ENCODE data around the gene MR1.

The MR1 gene

DNA sequence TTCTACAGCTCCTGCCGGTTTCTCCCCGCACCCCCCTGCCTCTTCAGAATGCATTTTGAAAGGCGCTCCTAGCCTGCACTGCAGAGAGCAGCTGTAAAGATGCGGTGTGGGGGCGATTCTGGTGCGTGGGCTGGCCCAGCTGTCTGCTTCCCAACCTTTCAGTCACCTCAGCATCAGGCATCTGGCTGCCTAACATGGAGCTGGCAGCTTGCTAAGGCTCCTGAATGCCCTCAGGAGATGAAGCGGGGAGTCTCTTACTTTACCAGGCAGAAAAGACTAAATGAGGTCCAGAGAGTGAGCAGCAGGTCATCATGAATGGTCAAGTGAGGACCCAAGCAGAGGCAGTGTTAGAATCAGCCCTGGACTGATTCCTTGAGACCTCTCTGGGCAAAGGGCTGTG is 63.5 kb downstream of the MR1 start:
- Histone ChIP-seq H3K9me3 (ENCODE audit: control insufficient read depth, insufficient read depth, low read length) (no peaks in the 10 kb centered on the region), H3K36me3 (ENCODE audit: control insufficient read depth, insufficient read depth, low read length) (no peaks in the 10 kb centered on the region), H3K4me3 (ENCODE audit: low read depth, low read length) (no peak overlapping the region), H3K27me3 (ENCODE audit: control insufficient read depth, insufficient read depth, low read length) (peaks cover 83% of the 10 kb centered on the region), H3K9ac (ENCODE audit: low read depth, low read length) (no peak overlapping the region), H3K4me1 (ENCODE audit: control insufficient read depth, insufficient read depth, low read length) (peaks cover 46% of the 10 kb centered on the region)

DNA sequence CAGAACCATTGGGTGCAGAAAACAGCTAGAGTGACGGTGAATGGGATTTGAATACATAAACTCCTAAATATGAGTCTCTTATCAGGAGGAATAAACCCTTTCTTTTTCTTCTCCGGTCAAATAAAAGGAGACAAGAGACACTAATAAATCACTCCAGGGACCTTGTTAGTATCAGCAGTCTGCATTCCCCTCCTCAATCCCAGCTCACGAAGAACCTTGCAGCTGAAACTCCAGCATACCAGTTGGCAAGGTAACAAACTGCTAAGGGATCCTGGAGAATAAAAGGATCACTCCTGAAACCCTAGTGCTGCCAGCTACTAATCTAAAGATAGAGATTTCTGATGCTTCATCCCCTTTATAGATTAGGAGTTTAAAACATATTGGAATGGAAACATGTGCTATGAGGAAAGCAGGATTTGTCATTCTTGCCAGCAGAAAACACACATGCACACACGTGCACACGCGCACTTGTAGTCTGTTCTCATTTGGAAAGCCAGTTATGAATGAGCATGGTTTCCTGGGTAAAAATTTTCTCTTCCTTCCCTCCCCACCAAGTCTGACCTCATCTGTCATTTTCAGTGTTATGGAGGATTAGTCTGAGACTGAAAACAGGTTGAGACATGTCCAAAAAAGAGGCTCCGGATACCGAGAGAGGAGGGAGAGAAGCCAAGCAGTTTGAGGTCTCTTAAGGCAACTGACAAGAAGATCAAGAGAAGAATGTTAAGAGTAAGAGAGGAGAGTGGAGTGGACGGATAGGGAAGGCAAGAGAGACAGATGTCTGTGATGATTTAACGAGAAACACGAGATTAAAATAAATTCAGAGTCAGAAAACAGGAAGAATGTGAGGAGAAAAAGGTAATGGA is 65.6 kb downstream of the MR1 start:
- Histone ChIP-seq H3K9ac (ENCODE audit: low read depth, low read length) (no peak overlapping the region), H3K36me3 (ENCODE audit: control insufficient read depth, insufficient read depth, low read length) (no peaks in the 10 kb centered on the region), H3K27me3 (ENCODE audit: control insufficient read depth, insufficient read depth, low read length) (peaks cover 83% of the 10 kb centered on the region), H3K9me3 (ENCODE audit: control insufficient read depth, insufficient read depth, low read length) (no peaks in the 10 kb centered on the region), H3K4me3 (ENCODE audit: low read depth, low read length) (no peak overlapping the region), H3K4me1 (ENCODE audit: control insufficient read depth, insufficient read depth, low read length) (peaks cover 54% of the 10 kb centered on the region)

DNA sequence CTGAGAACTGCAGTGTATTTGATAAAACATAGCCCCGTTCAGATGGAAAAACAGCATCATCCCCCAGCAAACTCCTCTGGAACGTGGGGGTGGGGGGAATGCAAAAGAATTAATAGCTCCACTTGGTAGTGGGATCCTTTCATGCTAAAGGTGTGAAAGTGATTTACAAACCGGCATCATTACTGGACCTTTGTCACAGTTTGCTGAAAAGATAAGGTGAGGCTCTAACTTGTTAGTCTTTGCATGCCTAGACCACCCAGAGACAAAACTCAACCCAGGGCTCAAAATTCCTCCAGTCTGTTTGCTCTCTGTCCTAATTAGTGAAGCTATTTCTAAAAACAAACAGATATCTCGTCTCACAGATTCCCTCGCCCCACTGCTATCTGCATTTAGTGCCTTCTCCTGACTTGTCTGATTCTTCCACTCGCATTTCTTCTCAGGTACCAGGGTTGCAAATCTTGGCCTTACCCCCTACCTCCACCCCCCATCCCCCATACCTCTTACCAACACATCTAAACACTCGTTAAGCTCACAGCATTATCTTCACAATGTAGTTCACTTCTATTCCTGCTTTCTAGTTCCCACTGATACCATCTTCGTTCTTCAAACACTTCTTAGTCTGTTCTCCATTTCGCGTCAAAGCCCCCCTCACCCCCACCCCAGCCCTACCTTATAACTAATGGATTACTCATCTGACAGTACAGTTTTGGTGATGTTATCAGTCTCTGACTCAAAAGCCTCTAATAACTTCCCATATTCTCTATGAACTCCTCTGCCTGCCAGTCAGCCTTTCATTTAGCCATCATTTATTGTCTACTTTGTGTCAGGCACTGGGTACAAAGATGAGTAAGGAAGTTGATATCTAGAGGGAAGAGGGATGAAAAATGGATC is 66.5 kb downstream of the MR1 start:
- H3K36me3 ChIP-seq (ENCODE audit: control insufficient read depth, insufficient read depth, low read length): no peaks in the 10 kb centered on the region
- no peaks in the 10 kb centered on the region for H3K9me3 ChIP-seq (ENCODE audit: control insufficient read depth, insufficient read depth, low read length)
- H3K4me3 ChIP-seq (ENCODE audit: low read depth, low read length): no peak overlapping the region
- no peak overlapping the region for H3K9ac ChIP-seq (ENCODE audit: low read depth, low read length)
- H3K4me1 ChIP-seq (ENCODE audit: control insufficient read depth, insufficient read depth, low read length): peaks cover 54% of the 10 kb centered on the region
- peaks cover 77% of the 10 kb centered on the region for H3K27me3 ChIP-seq (ENCODE audit: control insufficient read depth, insufficient read depth, low read length)

DNA sequence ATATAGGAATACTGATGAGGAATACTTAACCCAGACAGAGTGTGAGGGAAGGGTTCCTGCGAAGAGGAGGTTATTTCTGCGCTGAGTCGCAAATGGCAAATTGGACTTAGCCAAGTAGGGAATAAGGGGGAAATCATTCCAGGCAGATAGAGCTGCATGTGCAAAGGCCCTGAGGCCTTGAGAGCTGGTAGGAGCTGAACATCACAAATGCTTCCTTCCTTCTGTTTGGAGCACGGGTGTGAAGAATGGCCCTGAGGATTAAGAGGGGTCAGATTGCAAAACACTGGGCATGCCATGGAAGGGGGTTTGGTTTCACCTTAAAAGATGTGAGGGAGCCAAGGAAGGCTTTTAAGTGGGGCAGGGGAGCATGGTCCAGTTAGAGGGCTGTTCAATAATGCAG is 67.2 kb downstream of the MR1 start:
- Histone ChIP-seq H3K9me3 (ENCODE audit: control insufficient read depth, insufficient read depth, low read length) (no peaks in the 10 kb centered on the region), H3K36me3 (ENCODE audit: control insufficient read depth, insufficient read depth, low read length) (no peaks in the 10 kb centered on the region), H3K9ac (ENCODE audit: low read depth, low read length) (no peak overlapping the region), H3K4me3 (ENCODE audit: low read depth, low read length) (no peak overlapping the region), H3K4me1 (ENCODE audit: control insufficient read depth, insufficient read depth, low read length) (peaks cover 53% of the 10 kb centered on the region), H3K27me3 (ENCODE audit: control insufficient read depth, insufficient read depth, low read length) (peaks cover 73% of the 10 kb centered on the region)

DNA sequence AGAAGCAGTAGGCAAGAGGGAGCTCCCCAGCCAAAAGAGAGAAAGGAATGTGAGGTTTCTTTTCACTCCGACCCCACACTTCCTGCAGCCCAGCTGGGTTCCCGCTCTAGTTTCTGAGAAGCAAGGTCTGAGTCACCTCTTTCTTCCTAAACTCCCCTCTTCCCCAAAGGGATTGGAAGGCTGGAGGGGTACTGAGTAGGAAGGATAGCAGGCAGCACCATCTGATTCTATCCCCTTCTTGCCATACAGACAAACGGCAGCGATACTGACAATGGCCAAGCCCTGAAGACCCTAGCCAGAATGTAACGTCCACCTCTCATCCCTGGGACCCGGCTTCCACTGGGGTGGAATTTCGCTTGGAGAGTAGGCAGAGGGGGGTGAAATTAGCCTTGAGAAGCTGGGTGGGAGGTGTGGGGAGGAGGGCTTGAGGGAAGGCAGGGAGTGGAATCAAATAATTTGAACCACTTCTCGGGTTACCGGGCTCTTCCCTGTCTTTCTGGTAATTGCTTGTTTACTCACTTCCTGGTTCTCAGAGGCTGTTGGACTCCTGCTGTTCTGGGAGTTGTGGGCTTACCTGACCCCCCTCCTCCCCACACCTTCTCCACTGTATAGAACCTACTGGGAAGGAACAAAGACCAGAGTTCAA is 67.9 kb downstream of the MR1 start:
- H3K9ac ChIP-seq (ENCODE audit: low read depth, low read length): no peak overlapping the region
- H3K4me3 ChIP-seq (ENCODE audit: low read depth, low read length): peak overlapping the region; percentile 44
- H3K9me3 ChIP-seq (ENCODE audit: control insufficient read depth, insufficient read depth, low read length): no peaks in the 10 kb centered on the region
- H3K27me3 ChIP-seq (ENCODE audit: control insufficient read depth, insufficient read depth, low read length): peaks cover 74% of the 10 kb centered on the region
- peaks cover 51% of the 10 kb centered on the region for H3K4me1 ChIP-seq (ENCODE audit: control insufficient read depth, insufficient read depth, low read length)
- H3K36me3 ChIP-seq (ENCODE audit: control insufficient read depth, insufficient read depth, low read length): no peaks in the 10 kb centered on the region

DNA sequence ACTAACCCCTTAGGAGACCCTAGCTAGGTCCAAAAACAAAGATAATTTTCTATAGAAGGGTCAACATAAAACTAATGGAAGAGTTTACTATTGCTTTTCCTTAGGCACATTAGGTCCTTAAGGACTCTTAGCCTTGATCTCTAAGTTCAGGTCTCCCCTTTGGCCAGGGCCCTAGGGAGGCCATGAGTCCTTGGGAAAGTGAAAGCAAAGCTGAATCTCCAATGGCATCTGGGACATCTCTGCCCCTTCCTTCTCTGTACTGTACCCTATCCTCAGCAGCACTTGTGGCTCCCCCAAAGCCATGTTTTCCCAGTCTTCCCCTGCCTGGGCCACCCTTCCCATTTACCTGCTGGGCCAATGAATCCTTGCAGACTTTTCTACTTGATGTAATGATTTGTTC is 69.1 kb downstream of the MR1 start:
- peaks cover 40% of the 10 kb centered on the region for H3K4me1 ChIP-seq (ENCODE audit: control insufficient read depth, insufficient read depth, low read length)
- no peaks in the 10 kb centered on the region for H3K36me3 ChIP-seq (ENCODE audit: control insufficient read depth, insufficient read depth, low read length)
- H3K9ac ChIP-seq (ENCODE audit: low read depth, low read length): no peak overlapping the region
- peak overlapping the region; percentile 5 for H3K4me3 ChIP-seq (ENCODE audit: low read depth, low read length)
- peaks cover 74% of the 10 kb centered on the region for H3K27me3 ChIP-seq (ENCODE audit: control insufficient read depth, insufficient read depth, low read length)
- no peaks in the 10 kb centered on the region for H3K9me3 ChIP-seq (ENCODE audit: control insufficient read depth, insufficient read depth, low read length)

DNA sequence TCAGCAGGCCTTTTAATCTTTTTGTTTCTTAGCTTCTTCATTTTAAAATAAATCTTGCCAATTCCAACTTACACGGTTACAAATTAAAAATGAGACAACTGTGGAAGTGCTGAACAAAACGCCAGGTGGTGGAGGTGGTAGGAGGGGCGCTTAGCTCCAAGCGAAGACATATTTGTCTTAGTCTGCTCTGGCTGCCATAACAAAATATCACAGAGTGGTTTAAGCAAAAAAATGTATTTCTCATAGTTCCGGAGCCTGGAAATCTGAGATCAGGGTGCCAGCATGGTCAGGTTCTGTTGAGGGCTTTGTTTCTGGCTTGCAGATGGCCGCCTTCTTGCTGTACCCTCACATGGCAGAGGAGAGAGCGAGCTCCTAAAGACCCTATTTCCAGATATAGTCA is 69.6 kb downstream of the MR1 start:
- H3K4me1 ChIP-seq (ENCODE audit: control insufficient read depth, insufficient read depth, low read length): peaks cover 36% of the 10 kb centered on the region
- peaks cover 74% of the 10 kb centered on the region for H3K27me3 ChIP-seq (ENCODE audit: control insufficient read depth, insufficient read depth, low read length)
- peak overlapping the region; percentile 5 for H3K4me3 ChIP-seq (ENCODE audit: low read depth, low read length)
- H3K9ac ChIP-seq (ENCODE audit: low read depth, low read length): no peak overlapping the region
- no peaks in the 10 kb centered on the region for H3K36me3 ChIP-seq (ENCODE audit: control insufficient read depth, insufficient read depth, low read length)
- no peaks in the 10 kb centered on the region for H3K9me3 ChIP-seq (ENCODE audit: control insufficient read depth, insufficient read depth, low read length)

DNA sequence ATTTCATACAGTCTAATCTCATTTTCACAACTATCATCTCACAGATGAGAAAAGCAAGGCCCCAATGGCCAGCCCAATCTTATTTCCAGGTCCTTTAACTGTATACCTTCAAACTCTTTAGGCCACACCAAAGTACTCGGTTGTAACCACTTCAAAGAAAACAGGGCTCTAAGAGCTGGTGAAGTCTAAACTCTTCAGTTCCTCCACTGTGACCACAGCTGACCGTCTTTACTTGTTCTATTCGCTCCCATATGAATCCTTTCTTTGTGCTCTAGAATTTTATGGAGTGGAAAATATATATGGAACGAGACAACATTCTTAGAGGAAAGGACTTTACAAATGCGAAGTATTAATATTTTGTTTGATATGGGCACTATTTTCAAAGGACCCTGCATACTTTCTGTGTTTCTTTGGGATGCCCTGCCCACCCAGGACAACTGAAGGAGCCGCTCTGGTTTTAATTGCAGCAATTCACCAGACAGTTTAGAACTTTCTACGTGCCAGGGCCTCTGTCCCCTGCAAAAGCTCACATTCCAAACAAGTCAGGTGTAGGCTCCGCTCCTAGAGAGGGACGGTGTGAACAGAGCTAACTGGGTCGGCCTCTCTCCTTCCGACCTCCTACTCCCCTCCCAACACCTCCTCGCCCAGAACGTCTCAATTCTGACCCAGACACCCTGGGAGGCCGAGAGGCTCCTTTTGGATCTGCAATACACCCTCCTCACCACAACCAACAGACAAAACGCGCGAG is 70.4 kb downstream of the MR1 start:
- no peaks in the 10 kb centered on the region for H3K9me3 ChIP-seq (ENCODE audit: control insufficient read depth, insufficient read depth, low read length)
- peak overlapping the region; percentile 68 for H3K4me3 ChIP-seq (ENCODE audit: low read depth, low read length)
- no peaks in the 10 kb centered on the region for H3K36me3 ChIP-seq (ENCODE audit: control insufficient read depth, insufficient read depth, low read length)
- H3K27me3 ChIP-seq (ENCODE audit: control insufficient read depth, insufficient read depth, low read length): peaks cover 74% of the 10 kb centered on the region
- H3K4me1 ChIP-seq (ENCODE audit: control insufficient read depth, insufficient read depth, low read length): peaks cover 32% of the 10 kb centered on the region
- peak overlapping the region; percentile 55 for H3K9ac ChIP-seq (ENCODE audit: low read depth, low read length)

DNA sequence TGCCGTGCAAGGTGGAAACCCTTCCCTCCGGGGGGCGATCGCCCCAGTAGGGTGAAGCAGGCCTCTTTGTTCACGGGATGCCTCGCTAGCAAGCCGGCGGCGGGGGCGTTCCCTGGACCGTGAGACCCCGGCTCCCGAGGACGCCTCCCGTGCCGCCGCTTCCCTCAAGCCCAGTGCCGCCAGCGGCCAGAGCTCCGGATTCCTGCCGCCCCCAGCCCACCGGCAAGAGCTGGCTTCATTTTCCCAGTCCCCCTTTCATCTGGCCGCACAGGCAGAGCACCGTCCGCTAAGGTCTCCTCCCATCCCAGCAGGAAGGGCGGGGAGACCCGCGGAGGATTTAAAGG is 71.0 kb downstream of the MR1 start:
- Histone ChIP-seq H3K27me3 (ENCODE audit: control insufficient read depth, insufficient read depth, low read length) (peaks cover 74% of the 10 kb centered on the region), H3K4me1 (ENCODE audit: control insufficient read depth, insufficient read depth, low read length) (peaks cover 31% of the 10 kb centered on the region)

DNA sequence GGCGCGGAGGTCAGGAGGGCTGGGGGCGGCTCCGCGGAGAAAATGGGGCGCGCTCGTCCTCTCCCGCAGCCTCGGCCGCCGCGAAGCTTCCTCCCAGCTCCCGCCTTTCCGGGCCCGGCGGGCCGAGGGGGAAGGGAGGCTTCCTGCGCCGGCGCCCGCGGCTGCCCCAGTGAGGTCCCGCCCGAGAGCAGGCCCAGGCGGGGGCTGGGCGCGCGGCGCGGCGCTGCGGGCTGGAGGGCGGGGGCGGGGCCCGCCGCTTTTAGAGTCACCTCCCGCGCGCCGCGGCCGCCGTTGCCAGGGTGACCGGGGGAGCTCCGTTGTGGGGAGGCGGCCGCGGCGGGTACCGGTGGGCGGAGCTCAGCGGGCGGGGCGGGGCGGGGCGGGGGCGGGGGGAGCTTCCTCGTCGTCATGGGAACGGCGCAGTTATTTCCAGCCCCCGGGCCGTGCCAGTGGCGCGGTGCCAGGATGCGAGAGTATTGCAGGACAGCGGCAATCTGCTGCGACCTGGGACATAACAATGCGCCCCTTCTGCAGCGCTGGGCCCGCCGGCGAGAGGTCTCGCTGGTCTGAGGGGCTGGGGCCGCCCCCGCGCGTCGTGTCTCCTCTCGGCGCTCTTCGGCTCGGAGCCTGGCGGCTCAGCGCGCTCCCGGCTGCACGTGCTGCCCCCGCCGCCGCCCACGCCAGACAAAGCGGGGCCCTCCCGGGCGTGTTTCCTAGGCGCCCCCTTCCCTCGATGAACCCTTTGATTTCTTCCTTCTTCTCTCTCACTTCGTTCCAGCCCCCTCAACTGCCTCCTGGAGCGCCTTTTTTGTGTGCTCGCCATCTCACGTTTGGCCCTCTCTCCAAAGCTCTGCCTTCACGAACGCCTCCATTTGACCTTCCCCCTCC is 71.6 kb downstream of the MR1 start:
- peak overlapping the region; percentile 55 for H3K9ac ChIP-seq (ENCODE audit: low read depth, low read length)
- peak overlapping the region; percentile 68 for H3K4me3 ChIP-seq (ENCODE audit: low read depth, low read length)
- no peaks in the 10 kb centered on the region for H3K36me3 ChIP-seq (ENCODE audit: control insufficient read depth, insufficient read depth, low read length)
- peaks cover 25% of the 10 kb centered on the region for H3K4me1 ChIP-seq (ENCODE audit: control insufficient read depth, insufficient read depth, low read length)
- no peaks in the 10 kb centered on the region for H3K9me3 ChIP-seq (ENCODE audit: control insufficient read depth, insufficient read depth, low read length)
- H3K27me3 ChIP-seq (ENCODE audit: control insufficient read depth, insufficient read depth, low read length): peaks cover 78% of the 10 kb centered on the region

More for the DNA sequence above, 71.0 kb downstream of the MR1 start:
- H3K9me3 ChIP-seq (ENCODE audit: control insufficient read depth, insufficient read depth, low read length): no peaks in the 10 kb centered on the region
- peak overlapping the region; percentile 68 for H3K4me3 ChIP-seq (ENCODE audit: low read depth, low read length)
- no peaks in the 10 kb centered on the region for H3K36me3 ChIP-seq (ENCODE audit: control insufficient read depth, insufficient read depth, low read length)
- peak overlapping the region; percentile 55 for H3K9ac ChIP-seq (ENCODE audit: low read depth, low read length)

Measured in iPS-15b (cell line).